ENCODE data around the gene SANBR.

The SANBR gene

GRCh38 chr2:61090386-61090921 is 24.8 kb downstream of the SANBR start:
- no peak for DNase-seq

- DNase-seq, result no peak
Observed at GRCh38 chr2:61091485-61091884, 25.8 kb downstream of the SANBR start.

GRCh38 chr2:61096438-61096837 is 30.8 kb downstream of the SANBR start:
- DNase-seq, result no peak

GRCh38 chr2:61100801-61101200 is 35.1 kb downstream of the SANBR start:
- no peak for DNase-seq

- no peak for DNase-seq
Observed at GRCh38 chr2:61109291-61109690, 43.6 kb downstream of the SANBR start.

GRCh38 chr2:61111708-61112107 is 46.0 kb downstream of the SANBR start:
- DNase-seq, result no peak

GRCh38 chr2:61114147-61114546 is 48.5 kb downstream of the SANBR start:
- DNase-seq, result no peak
